Right lobe of liver (tissue), 4 donors: Measurements from ENCODE around the gene RCSD1.

Experiments used
- CTCF ChIP-seq, 4 donors: fragments of 200-600 bp in 3 of 4; fragments of 450-650 bp in 1 of 4; IDR thresholded peaks; one replicate each; pipeline versions ENCODE4 v1.5.1 to v1.8.0; 2016 to 2022; ENCODE audit warnings: antibody characterized with exemption in 4 of 4, mild to moderate bottlenecking in 2 of 4
- POLR2A ChIP-seq: fragments of 450-650 bp; IDR thresholded peaks from one replicate; pipeline ENCODE4 v1.6.1; 2017; ENCODE audit warnings: antibody characterized with exemption, mild to moderate bottlenecking
- donor health status: DM: no; HTN: no; CAD: no.
- donor health status: DM: no; HTN: no; CAD: no.
- donor health status: DM: no; HTN: yes; CAD: no.

- TF ChIP-seq CTCF (IDR thresholded peaks at IDR 0.05) (no peak), POLR2A (no peak)
Measured at GRCh38 chr1:167645625-167646414, 15.8 kb downstream of the RCSD1 start.
